Loucy (cell line): ENCODE data around the gene ZBTB42.
"Not testable (repeated sequence)": the region's sequence is repeated elsewhere in the genome, so short reads cannot be mapped to it uniquely, and the experiment has no call there.

Source experiments
- H2AFZ ChIP-seq: fragments of 200-600 bp; sonication (generic); 2 replicates; pipeline ENCODE4 v1.6.0; 2016; ENCODE audit warnings: antibody characterized with exemption, mild to moderate bottlenecking, low read length, moderate library complexity
- H3F3A ChIP-seq: fragments of 200-600 bp; 2 replicates; pipeline ENCODE4 v1.6.0; 2016; ENCODE audit warnings: antibody characterized with exemption, low read depth, mild to moderate bottlenecking
- H3K27me3 ChIP-seq: fragments of 200-600 bp; sonication (generic); 2 replicates; pipeline ENCODE4 v1.6.1; 2014; ENCODE audit warnings: low read length, mild to moderate bottlenecking; ENCODE audit not compliant: insufficient read depth, poor library complexity, severe bottlenecking
- H3K36me3 ChIP-seq: fragments of 200-600 bp; sonication (generic); 2 replicates; pipeline ENCODE4 v1.6.1; 2016; ENCODE audit warnings: low read length; ENCODE audit not compliant: insufficient read depth
- H3K4me1 ChIP-seq: fragments of 200-600 bp; sonication (generic); 2 replicates; pipeline ENCODE4 v1.5.1; 2014; ENCODE audit warnings: low read length, mild to moderate bottlenecking; ENCODE audit not compliant: insufficient read depth, poor library complexity, severe bottlenecking
- H3K4me2 ChIP-seq: fragments of 200-600 bp; sonication (generic); 2 replicates; pipeline ENCODE4 v1.6.0; 2014; ENCODE audit warnings: antibody characterized with exemption, low read length, low read depth, mild to moderate bottlenecking; ENCODE audit not compliant: poor library complexity, severe bottlenecking
- H3K4me3 ChIP-seq: fragments of 200-600 bp; sonication (generic); 2 replicates; pipeline ENCODE4 v1.5.1; 2014; ENCODE audit warnings: low read length, mild to moderate bottlenecking, mixed read lengths; ENCODE audit not compliant: poor library complexity, severe bottlenecking
- H3K79me2 ChIP-seq: fragments of 200-600 bp; sonication (generic); 2 replicates; pipeline ENCODE4 v1.6.1; 2014; ENCODE audit warnings: low read length; ENCODE audit not compliant: insufficient read depth
- H3K9ac ChIP-seq: fragments of 200-600 bp; sonication (generic); 2 replicates; pipeline ENCODE4 v1.6.0; 2014; ENCODE audit warnings: mild to moderate bottlenecking, low read depth, low read length, moderate library complexity; ENCODE audit not compliant: poor library complexity, severe bottlenecking
- H3K9me2 ChIP-seq: fragments of 200-600 bp; sonication (generic); replicated peaks from 2 replicates; pipeline ENCODE4 v1.6.1; 2016; ENCODE audit warnings: low read depth, low read length, mixed read lengths
- H3K9me3 ChIP-seq: fragments of 200-600 bp; sonication (generic); 2 replicates; pipeline ENCODE4 v1.6.1; 2014; ENCODE audit warnings: mild to moderate bottlenecking, antibody characterized with exemption, low read length, low read depth; ENCODE audit not compliant: insufficient read depth
- H4K20me1 ChIP-seq: fragments of 200-600 bp; sonication (generic); 2 replicates; pipeline ENCODE4 v1.6.0; 2014; ENCODE audit warnings: antibody characterized with exemption, low read length, mild to moderate bottlenecking; ENCODE audit not compliant: insufficient read depth, poor library complexity, severe bottlenecking
- CTCF ChIP-seq: fragments of 200-600 bp; sonication (generic); conservative IDR thresholded peaks from 2 replicates; pipeline ENCODE4 v1.5.1; 2014; ENCODE audit warnings: mild to moderate bottlenecking, antibody characterized with exemption, low read length
- EZH2phosphoT487 ChIP-seq: fragments of 200-600 bp; IDR thresholded peaks from 2 replicates; pipeline ENCODE4 v1.6.1; 2018; ENCODE audit warnings: antibody characterized with exemption, mild to moderate bottlenecking, moderate library complexity, borderline replicate concordance

The ZBTB42 gene

GRCh38 chr14:104810316-104810715 lies 9.4 kb downstream of the ZBTB42 start:
- Histone ChIP-seq H4K20me1 (no peaks in the 10 kb centered on the region), H3K79me2 (peaks cover 17% of the 10 kb centered on the region), H3K4me1 (peaks cover 13% of the 10 kb centered on the region), H3K9ac (no peak overlapping the region), H3K9me3 (no peaks in the 10 kb centered on the region), H3F3A (no peaks in the 10 kb centered on the region), H3K27me3 (no peaks in the 10 kb centered on the region), H3K36me3 (no peaks in the 10 kb centered on the region), H2AFZ (no peak overlapping the region), H3K4me2 (no peak overlapping the region), H3K9me2 (no peaks in the 10 kb centered on the region), H3K4me3 (no peak overlapping the region)
- no peak for TF ChIP-seq EZH2phosphoT487
- TF ChIP-seq CTCF = no peak

- H3K4me2 ChIP-seq = no peak overlapping the region
- no peaks in the 10 kb centered on the region for H3K36me3 ChIP-seq
- peaks cover 27% of the 10 kb centered on the region for H3K4me1 ChIP-seq
- no peak overlapping the region for H2AFZ ChIP-seq
- H3F3A ChIP-seq = no peaks in the 10 kb centered on the region
- H3K9me3 ChIP-seq = no peaks in the 10 kb centered on the region
- no peak overlapping the region for H3K4me3 ChIP-seq
- H3K79me2 ChIP-seq = peaks cover 38% of the 10 kb centered on the region
- TF ChIP-seq CTCF = no peak
- no peaks in the 10 kb centered on the region for H3K9me2 ChIP-seq
- no peak overlapping the region for H3K9ac ChIP-seq
- H3K27me3 ChIP-seq = no peaks in the 10 kb centered on the region
- H4K20me1 ChIP-seq = peaks cover 4% of the 10 kb centered on the region
Measured at GRCh38 chr14:104813286-104813685, 12.4 kb downstream of the ZBTB42 start.

GRCh38 chr14:104814701-104815100 lies 13.8 kb downstream of the ZBTB42 start:
- not testable (repeated sequence) for H2AFZ ChIP-seq, H3K27me3 ChIP-seq, H4K20me1 ChIP-seq, H3K9me3 ChIP-seq, H3K36me3 ChIP-seq, H3F3A ChIP-seq, H3K9me2 ChIP-seq
- peaks cover 38% of the 10 kb centered on the region for H3K79me2 ChIP-seq
- peak overlapping the region; percentile 83 for H3K4me2 ChIP-seq
- H3K9ac ChIP-seq = peak overlapping the region; percentile 94
- peak overlapping the region; percentile 95 for H3K4me3 ChIP-seq
- peaks cover 27% of the 10 kb centered on the region for H3K4me1 ChIP-seq

GRCh38 chr14:104816616-104816884 lies 15.6 kb downstream of the ZBTB42 start:
- peak overlapping the region; percentile 95 for H3K4me3 ChIP-seq
- H3K36me3 ChIP-seq = no peaks in the 10 kb centered on the region
- peak overlapping the region; percentile 80 for H2AFZ ChIP-seq
- H3K4me2 ChIP-seq = peak overlapping the region; percentile 96
- peaks cover 38% of the 10 kb centered on the region for H3K79me2 ChIP-seq
- peak overlapping the region; percentile 94 for H3K9ac ChIP-seq
- TF ChIP-seq CTCF = no peak
- TF ChIP-seq EZH2phosphoT487 = no peak
- H3K9me3 ChIP-seq = no peaks in the 10 kb centered on the region
- no peaks in the 10 kb centered on the region for H3K9me2 ChIP-seq
- peaks cover 27% of the 10 kb centered on the region for H3K4me1 ChIP-seq
- H3F3A ChIP-seq = no peaks in the 10 kb centered on the region
- no peaks in the 10 kb centered on the region for H3K27me3 ChIP-seq
- H4K20me1 ChIP-seq = peaks cover 4% of the 10 kb centered on the region
